Measurements from ENCODE around the gene DDC.
"Not testable (repeated sequence)": the region's sequence is repeated elsewhere in the genome, so short reads cannot be mapped to it uniquely, and the experiment has no call there.

GRCh38 chr7:50458651-50459050 lies 106.6 kb downstream of the DDC start:
- TF ChIP-seq CTCF (IDR thresholded peaks at IDR 0.05; ENCODE audit: low read depth, low read length, poor library complexity, severe bottlenecking); EZH2phosphoT487 (IDR thresholded peaks at IDR 0.05; ENCODE audit: borderline replicate concordance, low read length): not testable (repeated sequence)
